CD4-positive, alpha-beta T cell treated with Interleukin-6 for 4 hours (primary cell): ENCODE measurements around the gene HS1BP3.

ENCODE experiments used
- DNase-seq: peaks from one replicate; pipeline ENCODE4 v3.0.0-alpha.2; 2020; ENCODE audit warnings: mixed read lengths

The HS1BP3 gene

DNA sequence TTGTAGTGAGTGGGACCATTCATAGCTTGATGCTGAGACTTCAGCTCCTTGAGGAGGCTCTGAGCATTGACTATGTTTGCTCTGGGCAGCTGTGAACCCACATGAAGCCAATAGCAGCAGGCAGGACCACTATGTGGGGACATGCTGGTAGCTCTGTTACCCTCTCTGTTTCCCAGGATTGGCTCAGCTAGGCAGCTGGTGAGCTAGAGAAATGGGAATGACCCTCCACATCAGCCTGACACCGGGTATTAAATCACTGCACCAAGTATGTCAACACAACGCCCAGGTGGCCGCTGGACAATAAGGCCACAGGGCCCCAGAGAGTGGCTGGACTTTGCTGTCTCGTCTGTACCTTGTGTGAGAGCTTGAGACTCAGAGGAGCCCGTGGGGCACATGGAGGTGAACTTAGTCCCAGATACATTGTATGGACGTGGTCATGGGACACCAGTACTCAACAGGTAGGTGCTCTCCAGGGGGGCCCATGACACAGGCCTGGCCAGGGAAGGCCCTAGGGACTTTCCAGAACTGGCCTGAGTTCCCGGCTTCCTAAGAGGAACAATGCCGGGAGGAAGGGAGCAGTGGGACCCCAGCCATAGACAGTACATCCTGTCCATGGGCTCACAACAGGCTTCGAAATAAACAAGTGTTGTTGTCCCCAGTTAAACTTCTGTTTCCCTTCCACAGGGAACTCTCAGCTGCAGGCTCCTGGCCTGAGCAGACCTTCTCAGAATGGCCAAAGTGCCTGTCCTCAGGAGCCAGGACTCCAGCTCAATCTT is 35.2 kb downstream of the HS1BP3 start:
- no peak for DNase-seq

DNA sequence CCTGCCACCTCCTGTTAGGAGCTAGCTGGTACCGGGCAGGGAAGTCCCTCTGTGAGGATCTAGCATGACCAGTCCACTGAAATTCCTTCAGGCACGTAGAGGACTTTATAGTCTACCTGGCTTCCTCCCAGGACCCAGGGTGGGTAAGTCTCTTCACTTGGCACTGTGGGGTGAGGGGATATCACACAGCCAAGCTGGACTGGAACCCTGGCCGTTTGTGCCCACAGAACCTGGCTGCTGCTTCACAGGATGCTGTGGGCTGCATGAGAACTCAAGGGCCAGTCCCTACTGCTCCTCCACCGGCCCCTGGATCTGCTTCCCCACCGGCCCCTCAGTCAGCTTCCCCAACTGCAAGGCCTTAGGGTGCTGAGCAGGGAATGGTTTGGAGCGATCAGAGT is 35.8 kb downstream of the HS1BP3 start:
- no peak for DNase-seq

DNA sequence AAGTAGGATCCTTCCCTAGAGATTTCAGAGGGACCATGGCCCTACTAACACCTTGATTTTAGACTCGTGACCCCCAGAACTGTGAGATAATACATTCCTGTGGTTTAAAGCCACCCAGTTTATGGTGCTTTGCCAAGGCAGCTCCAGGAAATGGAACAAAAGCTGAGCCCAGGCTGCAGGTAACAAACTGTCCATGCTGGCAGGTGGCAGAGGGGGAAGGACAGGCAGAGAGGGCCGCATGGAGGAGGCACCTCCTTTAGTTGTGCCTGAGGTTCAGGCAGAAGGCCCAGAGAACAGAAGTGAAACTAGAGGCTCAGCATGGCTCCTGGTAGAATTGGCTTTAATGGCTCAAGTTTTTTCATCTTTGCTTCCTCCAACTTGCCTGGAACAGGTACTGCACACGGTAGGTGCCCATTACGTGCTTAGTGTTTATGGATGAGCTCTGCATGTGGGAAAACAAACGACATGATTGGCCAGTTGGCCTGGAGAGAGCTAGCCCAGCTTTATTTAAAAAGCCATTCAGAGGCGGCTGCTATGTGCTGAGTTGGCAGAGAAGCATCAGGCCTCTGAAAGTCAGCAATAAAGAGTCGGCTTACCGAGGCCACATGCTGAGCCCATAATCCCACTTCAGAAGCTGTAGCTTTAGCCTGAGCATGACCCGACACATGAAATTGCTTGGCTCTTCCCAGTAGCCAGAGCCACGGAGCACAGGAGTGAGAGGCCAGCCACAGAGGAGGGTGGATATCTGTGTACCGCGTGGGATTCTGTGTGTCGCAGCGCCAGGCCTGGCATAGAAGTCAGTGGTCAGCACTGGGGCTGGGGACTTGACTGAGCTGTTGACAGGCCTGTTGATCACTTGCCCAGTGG is 36.5 kb downstream of the HS1BP3 start:
- DNase-seq, result no peak

DNA sequence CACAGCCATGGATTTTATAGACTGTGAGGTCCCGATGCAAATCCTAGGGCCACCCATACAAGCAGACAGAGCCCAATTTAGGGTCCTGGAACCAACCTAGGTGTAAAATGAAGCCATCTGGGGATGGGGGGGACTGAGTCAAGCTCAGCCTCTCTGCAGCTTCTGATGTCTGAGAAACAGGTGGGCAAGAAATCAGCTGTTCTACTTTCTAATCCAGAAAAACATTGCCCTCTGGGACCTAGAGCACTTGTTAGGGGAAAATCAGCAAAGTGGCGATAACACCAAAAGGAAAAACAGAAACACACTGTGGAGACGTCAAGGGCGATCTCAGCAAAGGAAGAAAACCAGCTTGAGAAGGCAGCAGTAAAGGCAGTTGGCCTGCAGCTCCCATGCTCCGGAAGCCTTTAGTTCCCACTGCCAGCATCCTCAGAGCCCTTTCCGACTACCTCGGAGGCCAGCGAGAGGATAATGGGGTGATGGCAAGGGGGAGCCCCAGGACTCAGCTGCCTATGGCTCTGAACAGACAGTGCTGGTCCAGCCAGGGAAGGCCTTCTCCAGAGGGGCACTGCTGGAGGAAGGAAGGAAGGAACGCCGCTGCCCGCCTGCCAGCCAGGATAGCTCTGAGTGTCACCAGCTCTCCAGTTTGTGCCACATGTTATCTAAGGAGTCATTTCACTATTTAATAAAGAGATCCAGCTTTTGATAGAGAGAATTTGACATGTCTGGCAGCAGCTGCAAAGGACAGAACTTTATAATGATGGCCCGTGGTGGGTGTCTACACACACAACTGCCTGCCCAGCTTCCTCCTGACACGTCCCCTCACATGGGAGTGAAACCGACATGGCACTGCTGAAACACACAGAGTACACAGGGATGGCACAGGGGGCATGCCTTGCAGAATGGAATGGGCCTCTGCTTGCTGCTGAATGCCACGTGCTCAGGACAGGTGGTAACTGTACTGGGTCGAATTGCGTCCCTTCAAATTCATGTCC is 37.7 kb downstream of the HS1BP3 start:
- no peak for DNase-seq

DNA sequence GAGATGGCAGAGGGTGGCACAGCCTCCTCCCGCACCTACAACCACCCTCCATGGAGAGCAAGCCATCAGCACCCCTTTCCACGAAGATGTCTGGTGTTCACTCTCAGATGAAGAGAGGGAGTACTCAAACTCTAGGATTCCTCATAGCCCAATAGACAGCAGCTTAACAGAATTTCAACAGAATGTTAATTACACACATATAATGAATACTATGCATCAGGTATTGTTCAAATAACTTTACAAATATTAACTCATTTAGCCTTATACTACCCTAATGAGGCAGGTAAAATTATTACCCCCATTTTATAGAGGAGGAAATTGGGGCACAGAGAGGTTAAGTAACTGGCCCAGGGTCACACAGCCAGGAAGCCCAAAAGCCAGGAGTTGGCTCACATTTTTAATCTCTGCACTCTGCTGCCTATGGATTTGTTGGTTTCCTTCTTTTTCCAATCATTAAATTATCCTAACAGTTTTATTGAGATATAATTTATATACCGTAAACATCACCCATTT is 39.0 kb downstream of the HS1BP3 start:
- no peak for DNase-seq

DNA sequence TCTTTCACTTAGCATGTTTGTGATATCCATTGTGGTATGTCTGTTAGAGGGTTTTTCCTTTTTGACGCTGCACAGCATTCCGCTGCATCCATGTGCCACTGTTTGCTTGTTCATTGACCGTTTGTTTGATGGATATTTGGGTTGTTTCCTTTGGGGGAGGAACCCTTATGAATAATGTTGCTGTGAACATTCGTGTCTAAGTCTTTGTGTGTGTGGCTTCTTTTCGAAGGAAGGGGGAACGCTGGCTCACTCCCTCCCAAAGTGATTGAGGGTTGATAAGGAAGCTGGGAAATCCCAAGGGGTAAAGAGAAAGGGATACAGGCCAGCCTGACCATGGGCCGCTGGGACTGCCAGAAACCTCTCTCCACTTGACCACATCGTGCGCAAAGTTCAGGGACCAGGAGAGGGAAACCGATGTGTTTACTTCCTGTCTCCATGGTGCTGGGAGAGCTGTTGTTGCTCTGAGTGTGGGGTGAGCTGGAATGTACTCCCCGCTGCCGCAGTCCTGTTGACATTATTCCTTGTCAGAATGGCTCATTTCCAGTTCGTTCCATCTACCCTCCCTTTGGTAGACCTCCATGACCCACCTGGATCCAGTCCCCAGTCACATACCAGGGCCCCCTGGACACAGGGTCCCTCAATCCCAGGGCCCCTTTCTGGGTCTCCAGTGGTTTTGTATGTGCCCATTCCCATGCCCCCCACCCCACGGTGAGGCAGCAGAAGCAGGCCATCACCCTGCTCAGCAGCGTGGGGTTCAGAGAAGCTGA is 39.6 kb downstream of the HS1BP3 start:
- no peak for DNase-seq

DNA sequence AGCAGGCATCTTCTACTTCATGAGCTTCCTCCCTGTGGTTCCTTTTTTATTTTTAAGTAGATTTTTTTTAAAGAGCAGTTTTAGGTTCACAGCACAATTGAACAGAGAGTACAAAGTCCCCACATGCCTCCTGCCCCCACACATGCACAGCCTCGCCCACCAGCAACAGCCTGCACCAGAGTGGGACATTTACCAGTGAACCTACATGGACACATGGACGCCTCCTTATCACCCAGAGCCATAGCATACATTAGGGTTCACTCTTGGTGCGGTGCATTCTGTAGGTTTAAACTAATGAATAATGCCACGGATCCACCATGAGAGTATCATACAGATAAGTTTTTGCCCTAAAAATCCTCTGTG is 40.9 kb downstream of the HS1BP3 start:
- no peak for DNase-seq

DNA sequence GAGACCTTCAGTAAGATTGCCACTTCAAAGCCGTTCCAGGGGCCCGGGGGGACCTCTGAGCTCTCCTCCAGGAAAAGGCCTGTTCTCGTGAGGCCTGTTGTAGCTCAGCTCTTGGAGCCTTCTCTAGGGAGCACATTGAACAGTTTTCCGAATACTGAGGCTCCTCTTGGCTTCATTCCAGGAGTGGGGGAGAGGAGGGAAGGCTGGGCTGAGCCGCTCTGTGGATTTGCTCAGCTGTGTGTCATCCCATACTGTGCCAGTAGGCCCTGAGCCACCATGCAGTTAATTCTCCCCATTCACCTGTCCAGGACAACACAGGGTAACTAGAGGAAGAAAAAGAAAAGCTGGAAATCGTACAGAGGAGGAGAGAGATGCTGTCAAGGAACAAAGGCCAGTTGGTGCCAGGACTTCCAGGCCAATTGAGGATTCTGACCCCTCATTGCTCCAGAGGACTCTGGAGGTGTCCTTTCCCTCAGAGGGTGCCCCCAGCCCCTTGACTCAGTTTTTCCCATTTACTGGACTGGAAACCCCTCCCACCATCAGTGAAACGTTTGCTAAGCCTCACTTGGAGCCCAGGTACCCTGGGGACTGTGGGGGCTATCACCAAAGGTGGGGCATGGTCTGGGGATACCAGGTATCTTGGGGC is 41.4 kb downstream of the HS1BP3 start:
- DNase-seq, result no peak

DNA sequence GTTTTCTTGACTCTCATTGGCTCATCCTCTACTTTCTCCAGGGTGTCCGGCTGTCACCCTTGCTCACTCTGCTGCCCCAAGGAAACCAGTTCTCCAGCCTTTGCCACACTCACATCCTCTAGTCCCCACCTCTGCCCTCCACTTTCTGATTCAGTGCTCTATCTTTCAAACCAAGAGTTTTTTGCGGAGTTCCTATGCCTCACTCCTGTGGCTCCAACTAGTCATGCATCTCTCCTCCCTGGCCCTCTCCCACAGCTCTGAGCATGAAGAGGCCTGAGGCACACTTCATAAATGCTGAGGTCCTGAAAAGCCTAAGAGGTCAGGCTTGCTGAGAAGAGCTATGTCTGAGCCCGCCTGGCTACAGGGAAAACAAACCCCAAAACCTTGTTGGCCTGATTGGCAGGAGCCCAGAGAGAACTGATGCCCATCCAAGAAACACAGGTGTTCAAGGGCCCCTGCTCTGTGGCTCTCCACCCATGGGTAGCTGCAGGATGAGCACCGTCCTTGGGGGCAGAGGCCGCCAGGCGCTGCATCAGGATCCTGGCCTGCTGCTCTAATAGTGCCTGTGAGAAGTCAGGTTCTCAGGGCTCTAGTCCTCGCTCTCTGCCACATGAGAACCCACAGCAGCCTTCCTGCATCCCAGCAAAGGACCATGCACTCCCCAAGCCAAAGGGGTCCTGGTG is 42.1 kb downstream of the HS1BP3 start:
- DNase-seq, result no peak

DNA sequence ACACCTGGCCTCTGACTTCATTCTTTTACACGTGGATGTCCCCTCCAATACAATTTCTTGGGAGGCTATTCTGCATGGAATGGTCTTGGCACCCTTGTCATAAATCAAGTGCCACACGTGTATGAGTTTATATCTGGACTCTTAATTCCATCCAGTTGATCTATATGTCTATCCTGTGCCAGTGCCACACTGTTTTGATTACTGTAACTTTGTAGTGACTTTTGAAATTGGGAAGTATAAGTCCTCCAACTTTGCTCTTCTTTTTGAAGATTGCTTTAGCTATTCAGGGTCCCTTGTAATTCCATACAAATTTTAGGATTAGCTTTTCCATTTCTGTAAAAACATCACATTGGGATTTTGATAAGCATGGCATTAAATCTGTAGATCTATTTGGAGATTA is 43.5 kb downstream of the HS1BP3 start:
- DNase-seq, result no peak

DNA sequence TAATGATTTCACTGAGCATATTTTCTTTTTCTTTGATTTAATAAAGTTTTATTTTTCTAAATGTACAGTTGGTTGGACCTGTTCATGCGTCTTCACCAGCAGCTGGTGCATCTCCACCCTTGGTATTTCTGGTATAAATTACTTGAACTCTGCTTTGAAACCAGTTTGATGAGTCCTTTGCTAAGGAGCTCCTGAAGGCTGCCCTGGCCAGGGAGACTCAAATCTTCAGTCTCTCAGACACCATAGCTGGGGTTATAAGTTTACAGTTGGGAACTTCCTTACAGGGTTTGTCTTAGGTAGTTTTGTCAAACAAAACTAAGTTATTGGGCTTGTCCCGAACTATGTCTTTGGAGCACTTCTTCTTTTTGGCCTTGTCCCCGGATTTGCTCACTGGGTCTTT is 44.7 kb downstream of the HS1BP3 start:
- DNase-seq, result no peak

DNA sequence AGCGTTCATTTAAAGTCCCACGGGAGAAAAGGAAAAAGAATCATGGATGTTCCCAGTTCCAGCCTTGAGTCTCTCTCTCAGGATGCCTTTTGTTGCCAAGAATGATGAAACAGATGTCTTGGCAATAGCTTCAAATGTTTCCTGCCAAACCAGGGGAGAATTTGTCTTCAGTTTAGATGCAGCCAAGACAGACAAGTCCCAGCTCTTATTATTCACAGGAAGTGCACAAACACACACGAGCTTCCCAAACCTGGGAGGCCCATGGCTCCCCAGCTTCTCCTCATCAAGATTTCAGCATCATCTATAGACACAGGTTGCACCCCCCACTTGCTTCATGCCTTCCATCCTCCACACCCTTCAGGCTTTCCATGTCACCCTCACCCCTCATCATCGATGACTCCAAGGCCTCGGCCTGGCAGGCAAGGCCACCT is 45.9 kb downstream of the HS1BP3 start:
- no peak for DNase-seq

DNA sequence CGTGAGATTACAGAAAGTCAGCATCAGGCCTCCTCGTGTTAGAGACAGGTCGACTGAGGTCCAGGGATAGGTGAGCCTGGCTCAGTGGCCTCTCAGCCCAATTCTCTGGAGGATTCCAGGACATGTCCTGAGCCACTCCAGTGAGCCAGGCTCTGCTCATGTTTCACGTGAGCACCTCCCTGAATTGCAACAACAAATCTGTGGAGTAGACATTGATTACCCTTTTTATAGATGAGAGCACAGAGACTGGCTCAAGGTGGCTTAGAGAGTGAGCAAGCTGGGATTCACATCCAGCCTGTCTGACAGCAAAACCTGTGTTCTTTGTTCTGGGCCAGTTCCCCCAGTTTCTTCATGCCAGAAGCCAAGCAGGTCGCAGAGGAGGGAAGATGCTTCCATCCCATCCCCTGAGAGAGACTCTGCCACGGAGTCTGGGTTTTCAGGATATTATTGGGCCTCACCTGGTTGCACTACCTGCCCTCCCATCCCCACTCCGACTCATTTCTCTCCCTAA is 46.4 kb downstream of the HS1BP3 start:
- no peak for DNase-seq

DNA sequence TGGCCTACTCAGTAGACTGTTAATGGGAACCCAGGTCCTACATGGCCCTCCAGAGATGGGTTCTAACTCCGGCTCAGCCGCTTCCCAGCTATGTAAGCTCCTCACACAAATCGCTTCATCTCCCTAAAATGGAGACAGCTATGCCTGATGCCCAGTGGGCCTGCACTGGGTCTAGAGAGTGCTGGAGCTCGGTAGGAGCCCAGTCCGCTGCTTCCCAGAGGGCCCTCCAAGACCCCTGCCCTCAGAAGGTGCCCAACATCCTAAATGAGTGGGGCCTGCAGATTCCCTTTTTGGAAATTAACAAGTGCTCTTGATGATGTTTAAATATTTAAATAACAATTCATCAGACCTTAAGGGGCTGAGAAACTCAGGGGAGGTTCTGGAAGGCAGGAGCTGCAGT is 47.1 kb downstream of the HS1BP3 start:
- DNase-seq, result no peak

DNA sequence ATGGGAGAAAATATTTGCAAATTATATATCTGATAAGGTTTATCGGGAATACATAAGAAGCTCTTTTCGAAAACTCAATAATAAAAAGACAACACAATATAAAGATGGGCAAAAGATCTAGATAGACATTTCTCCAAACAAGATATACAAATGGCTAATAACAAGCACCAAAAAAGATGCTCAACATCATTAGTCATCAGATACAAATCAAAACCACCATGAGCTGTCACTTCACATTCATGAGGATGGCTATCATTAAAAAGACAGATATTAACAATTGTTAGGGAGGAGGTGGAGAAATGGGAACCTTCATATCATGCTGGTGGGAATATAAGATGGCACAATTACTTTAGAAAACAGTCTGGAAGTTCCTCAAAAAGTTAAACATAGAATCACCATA is 48.1 kb downstream of the HS1BP3 start:
- no peak for DNase-seq

DNA sequence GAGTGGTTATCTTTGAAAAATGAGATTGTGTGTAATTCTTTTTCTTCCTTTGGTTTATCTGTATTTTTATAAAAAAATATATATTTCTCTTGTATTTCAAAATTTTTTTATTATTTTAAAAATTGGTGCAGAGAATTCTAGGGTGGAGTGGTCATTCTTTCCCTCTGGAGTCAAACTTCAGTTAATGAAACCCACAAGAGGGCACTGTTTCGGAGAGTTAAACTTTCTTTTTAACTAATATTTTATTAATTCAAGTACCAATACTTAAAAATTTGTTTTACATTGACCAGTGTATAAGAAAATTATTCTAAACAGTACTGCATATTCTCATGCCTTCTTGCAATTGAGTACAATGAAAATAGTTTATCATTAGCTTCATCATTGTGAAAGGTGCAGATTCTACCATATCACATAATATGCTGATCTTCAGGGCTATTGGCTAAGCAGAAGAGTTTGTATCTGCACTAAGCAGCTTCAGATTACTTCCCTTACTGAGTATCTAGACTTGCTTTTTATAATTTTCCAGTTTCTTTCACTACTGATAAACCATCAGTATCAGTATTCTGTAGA is 50.1 kb downstream of the HS1BP3 start:
- DNase-seq, result no peak

DNA sequence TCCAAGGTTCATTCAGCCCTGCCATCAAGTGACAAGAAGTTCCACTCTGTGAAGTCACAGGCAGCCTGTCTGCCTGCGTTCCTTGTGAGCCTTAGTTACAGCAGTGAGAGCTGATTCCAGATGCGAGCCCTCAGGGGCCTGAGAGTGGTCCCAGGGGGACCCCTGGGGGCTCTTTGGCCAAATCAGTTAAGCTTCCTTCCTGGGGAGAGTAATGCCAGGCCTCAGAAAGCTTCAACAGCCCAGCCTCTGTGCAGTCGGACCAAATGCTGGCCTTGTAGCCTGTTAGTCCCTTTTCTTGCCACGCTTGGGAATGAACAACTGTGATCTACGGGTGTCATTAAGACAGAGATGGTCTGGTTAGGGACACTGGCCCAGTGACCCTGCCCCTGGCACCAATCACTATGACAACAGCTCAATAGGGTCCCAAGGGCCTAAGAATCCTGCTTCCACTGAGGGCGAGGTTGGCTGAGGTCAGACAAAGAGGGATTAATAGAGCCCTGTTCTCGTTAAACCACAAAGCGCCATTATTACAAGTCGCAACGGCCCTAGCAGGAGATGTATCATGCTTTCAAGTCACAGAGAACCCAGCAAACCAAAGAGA is 50.9 kb downstream of the HS1BP3 start:
- no peak for DNase-seq

DNA sequence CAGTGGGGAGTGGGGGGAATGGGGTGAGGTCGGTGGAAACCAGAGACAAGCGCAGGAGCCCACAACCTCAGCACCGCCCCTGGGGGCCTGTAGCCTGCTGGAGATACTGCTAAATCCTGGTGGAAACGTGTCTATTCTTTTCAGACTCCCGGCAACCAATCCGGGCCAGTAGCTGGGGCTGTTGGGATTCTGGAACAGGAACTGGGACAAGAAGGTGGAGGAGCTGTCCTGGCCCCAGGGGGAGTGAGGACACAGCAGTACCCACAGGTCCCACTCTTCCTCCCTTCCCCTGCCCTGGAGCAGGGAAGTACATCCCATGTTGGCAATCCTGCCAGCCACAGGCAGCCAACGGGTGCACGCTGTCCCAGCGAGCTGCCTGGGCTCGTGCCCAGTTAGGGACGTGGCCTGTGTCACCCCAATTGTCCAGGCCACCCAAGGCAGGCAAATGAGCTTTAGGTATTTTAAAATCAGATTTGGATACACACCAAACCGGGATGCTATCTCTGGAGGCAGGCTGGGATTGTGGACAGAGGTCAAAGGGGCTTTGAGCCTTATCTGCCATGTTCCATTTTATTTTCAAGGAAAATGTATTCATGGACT is 51.8 kb downstream of the HS1BP3 start:
- no peak for DNase-seq

DNA sequence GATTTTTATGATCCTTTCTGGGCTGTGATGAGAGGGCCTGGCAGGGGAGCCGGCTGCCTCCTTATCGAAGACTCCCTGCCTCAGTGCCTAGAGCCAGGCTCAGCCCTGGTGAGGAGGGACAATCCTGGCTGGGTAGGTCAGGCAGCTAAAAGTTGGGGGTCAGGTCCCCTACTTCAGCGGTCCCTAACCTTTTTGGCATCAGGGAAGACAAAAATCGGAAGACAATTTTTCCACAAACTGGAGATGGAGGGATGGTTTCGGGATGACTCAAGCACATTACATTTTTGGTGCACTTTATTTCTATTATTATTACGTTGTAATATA is 53.1 kb downstream of the HS1BP3 start:
- no peak for DNase-seq
